ENCODE results near the gene ACY1. TPM values are rescaled to one million over a fixed set of nuclear protein-coding genes. Genes with fewer than 3 reads are reported as not detected.

ACY1 gene
- total and polyA plus RNA-seq, 11 donors = 14.8 to 45.3 (median 25.4) TPM

GRCh38 chr3:51997935-51998596, 14.7 kb downstream of the ACY1 start:
- intact Hi-C loops (cut with DNase I) = loop anchor here in 3 of 10 donors (5.0 to 10.0 kb wide), 3 partner anchors 274 to 337 kb away; partner anchors contain the start of gene GLYCTK (in 1 of the 3)
- WGBS, 4 donors = 49 to 56% (median 55%) methylated on average over 7 of the region's 7 CpGs
- TF ChIP-seq POLR2A (IDR thresholded peaks at IDR 0.05) = no peak
- no peak for TF ChIP-seq CTCF (IDR thresholded peaks at IDR 0.05)

DNA sequence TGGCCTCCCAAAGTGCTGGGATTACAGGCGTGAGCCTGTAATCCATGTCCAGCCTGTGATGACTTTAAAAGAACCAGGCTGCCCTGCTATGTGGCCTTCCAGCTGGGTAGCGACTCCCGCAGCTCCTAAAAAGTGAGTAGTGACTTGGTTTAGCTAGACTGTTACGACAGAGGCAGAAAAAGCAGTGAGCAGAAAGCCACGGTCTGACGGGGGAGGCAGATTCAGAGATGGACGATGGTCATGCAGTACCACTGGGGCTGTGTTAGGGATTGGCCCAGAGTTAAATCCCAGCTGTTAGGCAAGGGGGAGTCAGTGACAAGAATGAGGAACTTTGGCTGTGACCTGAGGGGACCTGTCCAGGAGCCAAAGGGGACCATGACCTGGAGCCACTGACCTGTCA, 15.4 kb downstream of the ACY1 start:
- intact Hi-C loops (cut with DNase I) = loop anchor here in 3 of 10 donors (5.0 to 10.0 kb wide), 3 partner anchors 274 to 336 kb away; partner anchors contain the start of gene GLYCTK (in 1 of the 3)
- no peak overlapping the region for H3K27ac ChIP-seq
- peaks cover 0 to 15% (median 12%) of the 10 kb centered on the region in 9 donors for H3K36me3 ChIP-seq
- H3K9me3 ChIP-seq = no peaks in the 10 kb centered on the region
- no peak for DNase-seq
- no peaks in the 10 kb centered on the region for H3K27me3 ChIP-seq
- 63 to 79% (median 78%) methylated on average over 7 of the region's 7 CpGs for WGBS, 4 donors
- no peak overlapping the region for H3K4me3 ChIP-seq
- no peak for TF ChIP-seq CTCF (IDR thresholded peaks at IDR 0.05)
- no peak for TF ChIP-seq POLR2A (IDR thresholded peaks at IDR 0.05)
- peaks cover 0 to 25% (median 16%) of the 10 kb centered on the region in 12 donors for H3K4me1 ChIP-seq
- ATAC-seq = no peak

More at GRCh38 chr3:51997935-51998596, 14.7 kb downstream of the ACY1 start:
- peaks cover 0 to 27% (median 16%) of the 10 kb centered on the region in 12 donors for H3K4me1 ChIP-seq
- no peak overlapping the region for H3K4me3 ChIP-seq
- H3K27me3 ChIP-seq = no peaks in the 10 kb centered on the region
- ATAC-seq (no peak), DNase-seq (no peak)
- no peak overlapping the region for H3K27ac ChIP-seq
- H3K36me3 ChIP-seq = peaks cover 0 to 22% (median 19%) of the 10 kb centered on the region in 9 donors
- H3K9me3 ChIP-seq = no peaks in the 10 kb centered on the region

GRCh38 chr3:51999846-52000245, 16.5 kb downstream of the ACY1 start:
- H3K27me3 ChIP-seq = no peaks in the 10 kb centered on the region
- intact Hi-C loops (cut with DNase I) = loop anchor here (2.0 to 10.0 kb wide), 9 partner anchors 122 to 345 kb away; partner anchors contain the start of gene GLYCTK (in 1 of the 10)
- no peak for DNase-seq

More at GRCh38 chr3:51999846-52000245, 16.5 kb downstream of the ACY1 start:
- Histone ChIP-seq H3K36me3 (peaks cover 0 to 4% (median 2%) of the 10 kb centered on the region in 9 donors), H3K9me3 (no peaks in the 10 kb centered on the region), H3K4me3 (no peak overlapping the region), H3K4me1 (peaks cover 0 to 25% (median 18%) of the 10 kb centered on the region in 12 donors), H3K27ac (no peak overlapping the region)
- TF ChIP-seq CTCF (IDR thresholded peaks at IDR 0.05) = no peak
- no peak for TF ChIP-seq POLR2A (IDR thresholded peaks at IDR 0.05)
- ATAC-seq = no peak
- 57 to 85% (median 83%) methylated on average over 2 of the region's 2 CpGs for WGBS, 4 donors
